Right renal pelvis (tissue), 4 donors: Measurements from ENCODE around the gene LRCOL1. TPM values are rescaled to one million over a fixed set of nuclear protein-coding genes. Genes with fewer than 3 reads are reported as not detected.

Experiments used
- DNase-seq, 4 donors: peaks; one replicate each; pipeline ENCODE4 v3.0.0-alpha.2; 2013; ENCODE audit warnings: low read depth in 4 of 4, low spot score in 3 of 4, missing footprints in 1 of 4
- polyA plus RNA-seq, 4 donors: library from polyadenylated mRNA; unstranded; fragments of 120-200 nt; gene quantifications; one replicate each; pipeline ENCODE4 v1.2.1, GENCODE V29; 2013; ENCODE audit not compliant: insufficient read length in 4 of 4

LRCOL1 gene
- polyA plus RNA-seq, 4 donors = 1.1 to 2.7 (median 2.2) TPM

GRCh38 chr12:132620113-132620898 is 9.9 kb upstream of the LRCOL1 start:
- DNase-seq = no peak

- DNase-seq = no peak
These were observed 9.2 kb upstream of the LRCOL1 start for GRCh38 chr12:132619386-132620112.

GRCh38 chr12:132619071-132619385 is 8.6 kb upstream of the LRCOL1 start:
- DNase-seq = no peak

GRCh38 chr12:132618683-132619043 is 8.3 kb upstream of the LRCOL1 start, which contains the start of gene P2RX2:
TSS of gene P2RX2 (plus strand) at chr12:132618776. CDS start at chr12:132618817, 41 bp downstream.
- DNase-seq = no peak

GRCh38 chr12:132617822-132618682 is 7.7 kb upstream of the LRCOL1 start:
- DNase-seq = no peak

GRCh38 chr12:132617135-132617701 is 6.8 kb upstream of the LRCOL1 start:
- no peak for DNase-seq

- no peak for DNase-seq
These were observed 5.2 kb upstream of the LRCOL1 start for GRCh38 chr12:132615579-132616038.

- peak in 1 of 4 donors; percentile 77 for DNase-seq
These were observed 4.6 kb upstream of the LRCOL1 start for GRCh38 chr12:132614861-132615578.

- DNase-seq = no peak
These were observed 3.6 kb upstream of the LRCOL1 start for GRCh38 chr12:132614029-132614428.

GRCh38 chr12:132611620-132612019 is 1.2 kb upstream of the LRCOL1 start:
- no peak for DNase-seq

GRCh38 chr12:132610866-132611602 is 652 bp upstream of the LRCOL1 start:
- DNase-seq = no peak

GRCh38 chr12:132608231-132609171 is 1.9 kb downstream of the LRCOL1 start:
- DNase-seq = no peak

- DNase-seq = no peak
These were observed 3.5 kb downstream of the LRCOL1 start for GRCh38 chr12:132606927-132607326.

GRCh38 chr12:132606466-132606865 is 3.9 kb downstream of the LRCOL1 start:
- DNase-seq = no peak

- no peak for DNase-seq
These were observed 4.5 kb downstream of the LRCOL1 start for GRCh38 chr12:132605892-132606291.

GRCh38 chr12:132604668-132605441 is 5.5 kb downstream of the LRCOL1 start:
- no peak for DNase-seq

- DNase-seq = no peak
These were observed 6.2 kb downstream of the LRCOL1 start for GRCh38 chr12:132604151-132604618.
